HepG2 (cell line): Measurements from ENCODE around the gene SOCS3. TPM values are rescaled to one million over a fixed set of nuclear protein-coding genes. Genes with fewer than 3 reads are reported as not detected.

Experiments used
- ATAC-seq: fragments of 200-7000 bp; cut with Tn5 transposase; 3 replicates; pipeline ENCODE4 v1.9.1; 2020; ENCODE audit warnings: mild to moderate bottlenecking, moderate library complexity
- BruUV-seq: library from RNA; stranded (reverse); fragments of 400-500 nt; replicated peaks from 2 replicates; lab custom pipeline; 2021; lab: Mats Ljungman, UMichigan
- CTCF ChIA-PET: fragments of 300-600 bp; formaldehyde crosslinking; extraction: SDS; loops from one replicate; lab custom pipeline; 2021; ENCODE audit warnings: low total read pairs, inconsistent platforms, low intra/inter-chr PET ratio; lab: Yijun Ruan, JAX
- POLR2A ChIA-PET: fragments of 350-600 bp; sonication (Branson Sonifier 250); formaldehyde crosslinking; loops from one replicate; lab custom pipeline; 2020; ENCODE audit warnings: antibody characterized with exemption, inconsistent platforms; lab: Yijun Ruan, JAX
- DNase-seq: peaks from one replicate; pipeline ENCODE4 v3.0.0-alpha.2; 2015; ENCODE audit warnings: low spot score
- FAIRE-seq: peaks from 3 replicates; lab custom pipeline; 2011; peaks lifted over from hg19 to GRCh38; lab: Jason Lieb, UNC
- H2AFZ ChIP-seq: one replicate; pipeline ENCODE4 v1.6.1; 2011; ENCODE audit warnings: low read length, inconsistent platforms
- H3K27ac ChIP-seq: fragments of 300-600 bp; 3 replicates; pipeline ENCODE4 v1.8.0; 2011; ENCODE audit warnings: mixed run types, mild to moderate bottlenecking, mixed read lengths, low read length, inconsistent platforms; ENCODE audit not compliant: insufficient read depth; ENCODE audit errors: extremely low read length
- H3K27me3 ChIP-seq, 2 experiments: fragments of 200-600 bp in 1 of 2; 2 replicates in 1 of 2; 3 replicates in 1 of 2; pipeline versions ENCODE4 v1.6.0 to v1.8.0; 2011; ENCODE audit warnings: low read length in 2 of 2, mild to moderate bottlenecking in 2 of 2, moderate library complexity in 2 of 2, inconsistent platforms in 1 of 2; ENCODE audit not compliant: insufficient read depth in 2 of 2, control insufficient read depth in 1 of 2
- H3K36me3 ChIP-seq, 2 experiments: fragments of 200-600 bp in 1 of 2; replicated peaks in 1 of 2; 2 replicates in 1 of 2; 3 replicates in 1 of 2; pipeline versions ENCODE4 v1.5.1 to v1.8.0; 2011; ENCODE audit warnings: low read length in 2 of 2, inconsistent platforms in 1 of 2; ENCODE audit not compliant: insufficient read depth in 2 of 2, control insufficient read depth in 1 of 2
- H3K4me1 ChIP-seq: 2 replicates; pipeline ENCODE4 v1.5.1; 2012; ENCODE audit warnings: low read length, inconsistent platforms; ENCODE audit not compliant: insufficient read depth
- H3K4me2 ChIP-seq: 2 replicates; pipeline ENCODE4 v1.6.0; 2011; ENCODE audit warnings: low read depth, low read length, inconsistent platforms
- H3K4me3 ChIP-seq, 3 experiments: fragments of 200-600 bp in 1 of 3; sonication (generic), shearing (Covaris generic) in 1 of 3; replicated peaks in 1 of 3; 2 replicates each; pipeline ENCODE4 v1.5.1; 2011 to 2016; ENCODE audit warnings: low read length in 3 of 3, inconsistent platforms in 2 of 3, low read depth in 2 of 3, mild to moderate bottlenecking in 2 of 3, control low read depth in 1 of 3, mixed read lengths in 1 of 3; ENCODE audit not compliant: insufficient read depth in 1 of 3
- H3K79me2 ChIP-seq: one replicate; pipeline ENCODE4 v1.6.1; 2011; ENCODE audit warnings: low read length, inconsistent platforms; ENCODE audit not compliant: insufficient read depth
- H3K9ac ChIP-seq: 2 replicates; pipeline ENCODE4 v1.6.0; 2011; ENCODE audit warnings: mild to moderate bottlenecking, low read depth, low read length, inconsistent platforms; ENCODE audit not compliant: insufficient read depth
- H3K9me3 ChIP-seq: 2 replicates; pipeline ENCODE4 v1.5.1; 2012; ENCODE audit warnings: mild to moderate bottlenecking, low read length
- H4K20me1 ChIP-seq: 2 replicates; pipeline ENCODE4 v1.6.0; 2011; ENCODE audit warnings: inconsistent platforms, mild to moderate bottlenecking, low read length, moderate library complexity; ENCODE audit not compliant: insufficient read depth
- MAX ChIP-seq: IDR thresholded peaks from 2 replicates; pipeline ENCODE4 v1.6.1; 2012; ENCODE audit warnings: inconsistent platforms
- MYNN ChIP-seq: sonication (generic); formaldehyde crosslinking; IDR thresholded peaks from 2 replicates; pipeline ENCODE4 v1.4.0; 2020; ENCODE audit warnings: mild to moderate bottlenecking, low read depth, missing genetic modification reagents
- NFIB ChIP-seq: sonication (generic); formaldehyde crosslinking; IDR thresholded peaks from 2 replicates; pipeline ENCODE4 v1.9.0; 2021; ENCODE audit warnings: missing genetic modification reagents, mild to moderate bottlenecking, borderline replicate concordance
- TFDP1 ChIP-seq: IDR thresholded peaks from 2 replicates; pipeline ENCODE4 v1.6.1; 2016; ENCODE audit warnings: missing compliant biosample characterization, missing genetic modification reagents, borderline replicate concordance
- UBTF ChIP-seq: sonication (generic); formaldehyde crosslinking; IDR thresholded peaks from 2 replicates; pipeline ENCODE4 v1.4.0; 2020; ENCODE audit warnings: mild to moderate bottlenecking, missing genetic modification reagents
- ZC3H4 ChIP-seq: sonication (generic); formaldehyde crosslinking; IDR thresholded peaks from 2 replicates; pipeline ENCODE4 v1.4.0; 2020; ENCODE audit warnings: missing genetic modification reagents, borderline replicate concordance
- ZNF333 ChIP-seq: sonication (generic); formaldehyde crosslinking; IDR thresholded peaks from 2 replicates; pipeline ENCODE4 v1.4.0; 2020; ENCODE audit warnings: mild to moderate bottlenecking, missing genetic modification reagents, borderline replicate concordance
- ZNF44 ChIP-seq: sonication (generic); formaldehyde crosslinking; IDR thresholded peaks from 2 replicates; pipeline ENCODE4 v1.5.1; 2020; ENCODE audit warnings: mild to moderate bottlenecking, missing genetic modification reagents
- ZNF687 ChIP-seq: sonication (generic); formaldehyde crosslinking; IDR thresholded peaks from 2 replicates; pipeline ENCODE4 v1.5.1; 2020; ENCODE audit warnings: mild to moderate bottlenecking, missing genetic modification reagents, moderate library complexity
- ZNF782 ChIP-seq: sonication (generic); formaldehyde crosslinking; IDR thresholded peaks from 2 replicates; pipeline ENCODE4 v1.4.0; 2020; ENCODE audit warnings: missing genetic modification reagents, mild to moderate bottlenecking, borderline replicate concordance
- WGBS: methylation state at CpG from one replicate; pipeline ENCODE4 v1.1.6; 2017; ENCODE audit warnings: low lambda C conversion rate; 5-methylcytosine and 5-hydroxymethylcytosine counted together
- in situ Hi-C: cut with HindIII; loops from 2 replicates; pipeline ENCODE4 v1.10.0; 2017; ENCODE audit warnings: low pct_unique_long_range_greater_than_20kb; ENCODE audit not compliant: extremely low pct_ligation_motif_present
- intact Hi-C: fragments of 100-400 bp; cut with micrococcal nuclease; formaldehyde crosslinking; loops from one replicate; pipeline ENCODE4 v1.10.0; 2022; ENCODE audit not compliant: unreplicated experiment
- polyA plus RNA-seq, 8 experiments: library from polyadenylated mRNA; depleted of rRNA in 3 of 8; stranded (reverse) in 7 of 8; unstranded in 1 of 8; fragments of >200 nt; fragmentation: Illumina TruSeq in 4 of 8; extraction: Trizol in 4 of 8; gene quantifications; 2 replicates each; pipeline versions ENCODE4 v1.2.1 to v1.2.3, GENCODE V29; 2011 to 2016; ENCODE audit warnings: low read depth in 4 of 8, missing spikeins in 1 of 8, mixed read lengths in 1 of 8; ENCODE audit not compliant: insufficient read depth in 1 of 8
- total RNA-seq, 5 experiments: library from RNA; depleted of rRNA; stranded (reverse); fragments of >200 nt; fragmentation: Illumina TruSeq; extraction: Trizol; gene quantifications; 2 replicates each; pipeline ENCODE4 v1.2.3, GENCODE V29; 2016; ENCODE audit warnings: low read depth in 1 of 5

SOCS3 gene
- total and polyA plus RNA-seq, 2 of the 13 experiments (the other 11 are each of a cell fraction or from before 2014, with no cell fraction given), result 0.77 to 2.4 TPM

GRCh38 chr17:78316867-78317789, 42.7 kb downstream of the SOCS3 start (continued):
- TF ChIP-seq ZC3H4 (CRISPR knock-in tag) (0 out of 2 replicates have a peak, but pooled peaks have one; percentile 21), MAX (peak; percentile 54), TFDP1 (CRISPR knock-in tag) (0 out of 2 replicates have a peak, but pooled peaks have one; percentile 8), ZNF782 (CRISPR knock-in tag) (no peak)

- Histone ChIP-seq H3K9ac (no peak overlapping the region), H3K79me2 (no peaks in the 10 kb centered on the region), H3K27me3 (peaks cover 33 to 88% of the 10 kb centered on the region in 2 experiments), H3K4me2 (peak overlapping the region; percentile 62), H4K20me1 (no peaks in the 10 kb centered on the region), H3K4me3 (peak overlapping the region in 2 of 3 experiments; percentile 22 to 39; a peak in 1 of 6 replicates), H3K4me1 (peaks cover 47% of the 10 kb centered on the region), H3K9me3 (no peaks in the 10 kb centered on the region), H3K27ac (no peak overlapping the region), H3K36me3 (no peaks in the 10 kb centered on the region), H2AFZ (no peak overlapping the region)
- DNase-seq (no peak), ATAC-seq (no peak), FAIRE-seq (no peak)
- intact Hi-C loops, result loop anchor here (10.0 kb wide), 2 partner anchors 59 to 61 kb away; partner anchors contain the start of gene PGS1
- 36% methylated on average over 15 of the region's 22 CpGs for WGBS
- no TSS peak for BruUV-seq
- CTCF ChIA-PET, result no interaction called here
- POLR2A ChIA-PET, result no interaction called here
- in situ Hi-C loops, result no loop called here
- TF ChIP-seq MYNN, result no peak
- TF ChIP-seq ZNF687, result peak; percentile 28; the same call in 1 of the 2 replicates
- no peak for TF ChIP-seq ZNF44
- TF ChIP-seq UBTF (CRISPR knock-in tag), result 0 out of 2 replicates have a peak, but pooled peaks have one; percentile 11
- TF ChIP-seq ZNF333 (CRISPR knock-in tag), result 0 out of 2 replicates have a peak, but pooled peaks have one; percentile 29
- TF ChIP-seq NFIB (CRISPR knock-in tag), result 0 out of 2 replicates have a peak, but pooled peaks have one; percentile 29
Measured at GRCh38 chr17:78316115-78316866, 43.6 kb downstream of the SOCS3 start.
